22Rv1 (cell line): ENCODE data around the gene JAG2.

Experiments used
- H3K27ac ChIP-seq: fragments of 450-650 bp; 2 replicates; pipeline ENCODE4 v1.5.1; 2017
- CTCF ChIP-seq: fragments of 450-650 bp; IDR thresholded peaks from 2 replicates; pipeline ENCODE4 v1.5.1; 2017; ENCODE audit warnings: mild to moderate bottlenecking
- ZFX ChIP-seq: fragments of 450-650 bp; IDR thresholded peaks from 2 replicates; pipeline ENCODE4 v1.6.1; 2017; ENCODE audit warnings: antibody characterized with exemption, borderline replicate concordance

JAG2 gene

GRCh38 chr14:105126981-105127329 lies 41.6 kb downstream of the JAG2 start:
- TF ChIP-seq ZFX: no peak
- no peak for TF ChIP-seq CTCF
- H3K27ac ChIP-seq: no peak overlapping the region

- H3K27ac ChIP-seq: no peak overlapping the region
- no peak for TF ChIP-seq CTCF
- no peak for TF ChIP-seq ZFX
Observed at GRCh38 chr14:105126126-105126980, 42.2 kb downstream of the JAG2 start.

- H3K27ac ChIP-seq: no peak overlapping the region
- no peak for TF ChIP-seq CTCF
- TF ChIP-seq ZFX: no peak
Observed at GRCh38 chr14:105124823-105125222, 43.8 kb downstream of the JAG2 start.

- H3K27ac ChIP-seq: no peak overlapping the region
- TF ChIP-seq CTCF (no peak), ZFX (no peak)
Observed at GRCh38 chr14:105123981-105124765, 44.4 kb downstream of the JAG2 start.

GRCh38 chr14:105123064-105123665 lies 45.4 kb downstream of the JAG2 start:
- no peak overlapping the region for H3K27ac ChIP-seq
- no peak for TF ChIP-seq CTCF
- no peak for TF ChIP-seq ZFX

GRCh38 chr14:105120056-105120455 lies 48.5 kb downstream of the JAG2 start:
- H3K27ac ChIP-seq: no peak overlapping the region
- no peak for TF ChIP-seq ZFX
- TF ChIP-seq CTCF: no peak
